GM12878 (cell line): ENCODE data around the gene SLC12A3.

Source experiments
- CTCF ChIP-seq, 3 experiments: IDR thresholded peaks in 2 of 3; conservative IDR thresholded peaks in 1 of 3; 2 replicates each; pipeline ENCODE4 v1.5.1; 2011; ENCODE audit warnings: low read depth in 3 of 3, low read length in 3 of 3, mild to moderate bottlenecking in 3 of 3, control low read depth in 2 of 3, moderate library complexity in 2 of 3, inconsistent platforms in 1 of 3, mixed read lengths in 1 of 3; ENCODE audit not compliant: control insufficient read depth in 2 of 3, insufficient read depth in 1 of 3; ENCODE audit errors: extremely low read depth in 1 of 3
- E2F4 ChIP-seq: IDR thresholded peaks from 2 replicates; pipeline ENCODE4 v1.6.1; 2012; ENCODE audit warnings: low read depth, low read length, improper control_type of control experiment
- POLR2A ChIP-seq: IDR thresholded peaks from 2 replicates; pipeline ENCODE4 v1.6.1; 2011; ENCODE audit warnings: low read depth, mild to moderate bottlenecking, low read length
- REST ChIP-seq: IDR thresholded peaks from 2 replicates; pipeline ENCODE4 v1.6.1; 2012; ENCODE audit warnings: mild to moderate bottlenecking, low read depth, low read length
- SKIL ChIP-seq: fragments of 450-650 bp; IDR thresholded peaks from 2 replicates; pipeline ENCODE4 v1.6.1; 2017; ENCODE audit warnings: mild to moderate bottlenecking, low read depth, inconsistent platforms; ENCODE audit not compliant: poor library complexity, severe bottlenecking

- TF ChIP-seq SKIL, result no peak
- TF ChIP-seq POLR2A, result peak; percentile 61
- no peak for TF ChIP-seq CTCF (IDR thresholded peaks at IDR 0.05 in 2 of 3, conservative IDR thresholded peaks at IDR 0.05 in 1 of 3; ENCODE audit: control insufficient read depth in 2 of 3, extremely low read depth in 1 of 3, insufficient read depth in 1 of 3, low read depth in 3 of 3, low read length in 3 of 3)
- no peak for TF ChIP-seq E2F4
- no peak for TF ChIP-seq REST
Observed at GRCh38 chr16:56941856-56942331, 76.9 kb downstream of the SLC12A3 start.
